ENCODE data around the gene PYGM. TPM values are rescaled to one million over a fixed set of nuclear protein-coding genes. Genes with fewer than 3 reads are reported as not detected.

Gene PYGM
- total and polyA plus RNA-seq, 2 of the 13 experiments (the other 11 are each of a cell fraction or from before 2014, with no cell fraction given), result 0.11 to 0.12 TPM

GRCh38 chr11:64750361-64751054, 9.3 kb downstream of the PYGM start (continued):
- no peak for TF ChIP-seq ZBTB14 (CRISPR knock-in tag; IDR thresholded peaks at IDR 0.05)

GRCh38 chr11:64747961-64748665, 11.7 kb downstream of the PYGM start:
- Histone ChIP-seq H3K27ac (ENCODE audit: extremely low read length, insufficient read depth, low read length) (no peak overlapping the region), H4K20me1 (ENCODE audit: insufficient read depth, low read length) (no peaks in the 10 kb centered on the region), H3K27me3 (ENCODE audit: control insufficient read depth in 1 of 2, insufficient read depth in 2 of 2, low read length in 2 of 2) (peaks cover 7 to 38% of the 10 kb centered on the region in 2 experiments; a peak in 4 of 5 replicates), H3K36me3 (replicated peaks in 1 of 2; ENCODE audit: control insufficient read depth in 1 of 2, insufficient read depth in 2 of 2, low read length in 2 of 2) (no peaks in the 10 kb centered on the region), H3K9me3 (ENCODE audit: low read length) (no peaks in the 10 kb centered on the region), H2AFZ (ENCODE audit: low read length) (no peak overlapping the region), H3K9ac (ENCODE audit: insufficient read depth, low read depth, low read length) (no peak overlapping the region), H3K79me2 (ENCODE audit: insufficient read depth, low read length) (no peaks in the 10 kb centered on the region), H3K4me2 (ENCODE audit: low read depth, low read length) (no peak overlapping the region), H3K4me1 (ENCODE audit: insufficient read depth, low read length) (peaks cover 39% of the 10 kb centered on the region), H3K4me3 (replicated peaks in 1 of 3; ENCODE audit: insufficient read depth in 1 of 3, low read depth in 2 of 3, low read length in 3 of 3) (no peak overlapping the region)
- DNase-seq (ENCODE audit: low spot score), result no peak
- POLR2A ChIA-PET, result interaction anchor here (1.3 to 1.5 kb wide), 2 partner anchors 10 to 31 kb away, joined by 3 to 5 read pairs; partner anchors contain the start of gene SF1
- no TSS peak for BruUV-seq (replicated peaks)
- no peak for ATAC-seq
- whole genome bisulfite sequencing (ENCODE audit: low lambda C conversion rate), result 65% methylated on average over 15 of the region's 15 CpGs
- FAIRE-seq, result no peak
- CTCF ChIA-PET (ENCODE audit: low intra/inter-chr PET ratio, low total read pairs), result no interaction called here
- in situ Hi-C loops (cut with HindIII; ENCODE audit: extremely low pct_ligation_motif_present, low pct_unique_long_range_greater_than_20kb), result no loop called here
- intact Hi-C loops (cut with micrococcal nuclease; ENCODE audit: unreplicated experiment), result no loop called here
- TF ChIP-seq DMTF1 (CRISPR knock-in tag; IDR thresholded peaks at IDR 0.05) (no peak), NCOA2 (CRISPR knock-in tag; IDR thresholded peaks at IDR 0.05) (no peak), ZNF468 (CRISPR knock-in tag; IDR thresholded peaks at IDR 0.05) (no peak), TMF1 (CRISPR knock-in tag; IDR thresholded peaks at IDR 0.05; ENCODE audit: low read depth) (no peak), PHB2 (IDR thresholded peaks at IDR 0.05; ENCODE audit: partially characterized antibody) (no peak), ZBTB3 (CRISPR knock-in tag; IDR thresholded peaks at IDR 0.05; ENCODE audit: borderline replicate concordance, low read depth) (no peak), RFX1 (IDR thresholded peaks at IDR 0.05) (no peak), SMC3 (IDR thresholded peaks at IDR 0.05; ENCODE audit: low read length) (no peak), ZNF234 (CRISPR knock-in tag; conservative IDR thresholded peaks at IDR 0.05) (no peak)

All from HepG2 (cell line).